GM12892 (cell line): ENCODE measurements around the gene CIAO2B.

Experiments used
- POLR2A ChIP-seq: IDR thresholded peaks from 2 replicates; pipeline ENCODE4 v1.6.1; 2011; ENCODE audit warnings: low read depth, low read length, control low read depth
- POLR2AphosphoS5 ChIP-seq: IDR thresholded peaks from 2 replicates; pipeline ENCODE4 v1.6.1; 2011; ENCODE audit warnings: low read depth, low read length, control low read depth
- TAF1 ChIP-seq: IDR thresholded peaks from 2 replicates; pipeline ENCODE4 v1.6.1; 2011; ENCODE audit warnings: low read depth, mild to moderate bottlenecking, control low read depth, low read length, borderline replicate concordance

GRCh38 chr16:66903544-66904427 lies 30.4 kb downstream of the CIAO2B start:
- TF ChIP-seq POLR2A: no peak
- TF ChIP-seq POLR2AphosphoS5: no peak
- no peak for TF ChIP-seq TAF1
